ENCODE results near the gene CLECL1. TPM values are rescaled to one million over a fixed set of nuclear protein-coding genes. Genes with fewer than 3 reads are reported as not detected.

The CLECL1 gene
- 1 to 10 TPM; 1.2 to 1.4 TPM for total RNA-seq

DNA sequence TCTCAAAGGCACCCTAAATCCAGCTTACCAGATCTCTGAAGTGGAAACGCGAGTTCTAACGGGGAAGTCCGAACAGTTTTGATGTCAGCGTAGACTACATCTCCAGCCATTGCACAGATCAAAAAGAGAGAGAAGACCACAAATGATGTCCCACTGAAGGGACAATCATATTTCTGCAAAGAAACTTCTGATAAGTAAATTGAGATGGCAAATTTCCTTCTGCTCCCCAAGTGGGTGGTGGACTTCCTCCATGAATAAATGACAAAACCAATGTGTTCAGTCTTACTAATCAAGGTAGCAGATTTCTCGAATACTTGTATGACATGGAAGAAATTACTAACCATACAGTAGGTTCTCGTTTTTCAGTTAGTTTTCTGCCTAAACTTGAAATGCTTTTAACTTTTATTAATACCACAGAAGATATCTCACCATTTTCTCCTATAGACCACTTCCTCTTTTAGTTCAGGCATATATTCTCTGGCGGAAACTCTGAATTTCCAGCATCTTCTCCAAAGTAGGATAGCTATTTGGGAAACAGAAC, at the start of gene CLECL1:
Gene CLECL1, minus strand, starts transcription at position 177 of the 541 bp plus-strand sequence.
- ChIA-PET POLR2A (no interaction called here), CTCF (interaction anchor here (1.0 to 1.4 kb wide), 3 partner anchors 9 to 19 kb away, joined by 3 read pairs; no protein-coding TSS in a partner anchor)
- peaks cover 42% of the 10 kb centered on the region for H3K4me1 Mint-ChIP-seq
- no peak for DNase-seq
- peaks cover 2% of the 10 kb centered on the region for H3K9me3 Mint-ChIP-seq
- no peaks in the 10 kb centered on the region for H3K27me3 Mint-ChIP-seq
- H3K36me3 Mint-ChIP-seq (ENCODE audit: low read depth): peaks cover 13% of the 10 kb centered on the region
- peak within 1 kb of the TSS; percentile 40 for H3K4me3 Mint-ChIP-seq
- peak within 1 kb of the TSS; percentile 60 for H3K27ac Mint-ChIP-seq

DNA sequence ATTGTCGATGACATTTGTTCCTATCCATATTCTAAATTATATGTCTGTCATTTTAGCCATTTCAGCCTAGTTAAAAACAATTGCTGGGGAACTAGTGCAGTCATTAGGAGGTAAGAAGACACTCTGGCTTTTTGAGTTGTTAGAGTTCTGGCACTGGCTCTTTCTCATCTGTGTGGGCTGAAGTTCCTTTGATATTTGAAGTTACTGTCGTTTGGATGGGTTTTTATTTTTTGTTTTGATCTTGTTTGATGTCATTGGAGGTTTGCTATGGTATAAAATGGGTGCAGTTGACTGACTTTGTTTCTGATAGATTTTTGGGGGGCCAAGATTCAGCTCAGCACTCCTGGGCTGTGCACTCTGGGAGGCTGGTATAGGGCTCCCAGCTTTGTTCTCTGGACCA, 48.5 kb upstream of the CLECL1 start:
- ChIA-PET CTCF (interaction anchor here (1.1 to 2.4 kb wide), 3 partner anchors 13 to 38 kb away, joined by 4 to 7 read pairs (median 6); no protein-coding TSS in a partner anchor), POLR2A (no interaction called here)
- no peak for DNase-seq
- Mint-ChIP-seq H3K27ac (no peak overlapping the region), H3K4me3 (no peak overlapping the region), H3K4me1 (peaks cover 50% of the 10 kb centered on the region), H3K9me3 (peaks cover 15% of the 10 kb centered on the region), H3K36me3 (ENCODE audit: low read depth) (peaks cover 34% of the 10 kb centered on the region), H3K27me3 (no peaks in the 10 kb centered on the region)

DNA sequence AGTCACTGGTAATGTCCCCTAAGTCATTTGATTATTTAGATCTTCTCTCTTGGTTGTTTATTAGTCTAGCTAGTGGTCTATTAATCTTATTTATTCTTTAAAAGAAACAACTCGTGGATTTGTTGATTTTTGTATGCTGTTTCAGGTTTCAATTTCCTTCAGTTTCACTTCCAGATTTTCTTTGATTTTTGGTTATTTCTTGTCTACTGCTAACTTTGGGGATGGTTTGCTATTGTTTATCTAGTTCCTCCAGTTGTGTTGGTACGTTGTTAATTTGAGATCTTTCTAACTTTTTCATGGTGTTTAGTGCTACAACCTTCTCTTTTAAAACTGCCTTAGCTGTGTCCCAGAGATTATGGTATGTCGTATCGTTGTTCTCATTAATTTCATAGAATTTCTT, 46.3 kb upstream of the CLECL1 start:
- H3K27me3 Mint-ChIP-seq: no peaks in the 10 kb centered on the region

DNA sequence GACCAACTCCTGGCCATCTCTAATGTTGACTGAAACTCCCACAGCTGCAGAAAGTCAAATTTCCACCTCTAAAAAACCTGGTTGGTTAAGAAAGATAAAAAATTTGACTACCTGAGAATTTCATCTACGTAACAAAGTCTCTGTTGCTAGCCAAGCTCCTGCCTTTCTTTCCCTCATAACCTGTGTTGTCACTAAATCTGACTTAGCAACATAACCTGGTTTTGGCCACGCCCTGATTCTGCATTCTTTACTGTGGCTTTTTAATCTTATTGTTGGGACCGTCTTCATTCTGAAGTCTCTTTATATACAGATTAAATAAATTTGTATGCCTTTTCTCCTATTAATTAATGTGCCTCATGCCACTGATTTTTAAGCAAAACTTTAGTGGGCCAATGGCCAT, 43.9 kb upstream of the CLECL1 start:
- H3K36me3 Mint-ChIP-seq (ENCODE audit: low read depth): peaks cover 38% of the 10 kb centered on the region
- no peaks in the 10 kb centered on the region for H3K27me3 Mint-ChIP-seq
- CTCF ChIA-PET: interaction anchor here (0.9 to 2.4 kb wide), 4 partner anchors 18 to 26 kb away, joined by 3 to 7 read pairs (median 5); no protein-coding TSS in a partner anchor
- peaks cover 22% of the 10 kb centered on the region for H3K9me3 Mint-ChIP-seq
- POLR2A ChIA-PET: no interaction called here
- H3K4me1 Mint-ChIP-seq: peaks cover 85% of the 10 kb centered on the region
- H3K4me3 Mint-ChIP-seq: no peak overlapping the region
- no peak overlapping the region for H3K27ac Mint-ChIP-seq
- DNase-seq: no peak

More for the DNA sequence above, 46.3 kb upstream of the CLECL1 start:
- H3K36me3 Mint-ChIP-seq (ENCODE audit: low read depth): peaks cover 38% of the 10 kb centered on the region
- ChIA-PET CTCF (interaction anchor here (1.1 to 1.4 kb wide), 2 partner anchors 9 to 20 kb away, joined by 3 read pairs; no protein-coding TSS in a partner anchor), POLR2A (no interaction called here)
- peaks cover 15% of the 10 kb centered on the region for H3K9me3 Mint-ChIP-seq
- H3K4me3 Mint-ChIP-seq: no peak overlapping the region
- peaks cover 65% of the 10 kb centered on the region for H3K4me1 Mint-ChIP-seq
- no peak overlapping the region for H3K27ac Mint-ChIP-seq
- DNase-seq: no peak

DNA sequence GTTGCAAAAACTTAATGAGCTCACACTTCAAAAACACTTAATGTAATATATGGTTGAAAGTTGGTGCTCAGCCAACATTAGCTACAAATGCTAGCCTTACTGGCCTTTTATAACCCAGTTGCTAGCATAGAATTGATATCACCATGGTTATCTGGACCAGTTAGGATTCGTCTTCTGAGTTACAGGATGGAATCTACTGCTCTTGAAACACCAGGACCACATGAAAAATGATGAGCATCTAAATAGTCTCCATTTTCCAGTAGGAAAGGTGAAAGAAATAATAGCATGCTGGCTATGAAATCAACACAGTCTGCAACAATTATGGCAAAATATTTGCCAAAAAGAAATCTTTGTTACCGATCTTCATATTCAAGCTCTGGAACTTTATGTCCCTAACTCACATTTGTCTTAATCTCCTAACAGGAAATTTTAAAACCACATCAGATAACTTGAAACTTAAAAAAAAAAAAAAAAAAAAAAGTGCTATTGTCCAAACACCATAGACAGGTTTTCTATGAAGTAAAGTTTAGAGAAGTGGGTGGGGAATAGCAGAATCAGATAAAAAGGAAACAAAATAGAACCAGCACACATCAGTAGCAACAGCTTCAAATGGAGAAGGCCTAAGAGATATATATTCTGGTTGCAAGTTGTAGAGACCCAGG, 40.5 kb upstream of the CLECL1 start:
- H3K27ac Mint-ChIP-seq: peak overlapping the region; percentile 59
- H3K27me3 Mint-ChIP-seq: no peaks in the 10 kb centered on the region
- H3K4me1 Mint-ChIP-seq: peaks cover 86% of the 10 kb centered on the region
- POLR2A ChIA-PET: interaction anchor here (1.1 kb wide), 1 partner anchor 13 kb away, joined by 5 read pairs; the partner anchor contains the start of gene CD69
- DNase-seq: no peak
- peak overlapping the region; percentile 35 for H3K4me3 Mint-ChIP-seq
- H3K36me3 Mint-ChIP-seq (ENCODE audit: low read depth): peaks cover 23% of the 10 kb centered on the region
- peaks cover 13% of the 10 kb centered on the region for H3K9me3 Mint-ChIP-seq
- CTCF ChIA-PET: interaction anchor here (0.6 to 1.3 kb wide), 6 partner anchors 12 to 25 kb away, joined by 3 to 4 read pairs (median 3); partner anchors contain the start of gene CD69

DNA sequence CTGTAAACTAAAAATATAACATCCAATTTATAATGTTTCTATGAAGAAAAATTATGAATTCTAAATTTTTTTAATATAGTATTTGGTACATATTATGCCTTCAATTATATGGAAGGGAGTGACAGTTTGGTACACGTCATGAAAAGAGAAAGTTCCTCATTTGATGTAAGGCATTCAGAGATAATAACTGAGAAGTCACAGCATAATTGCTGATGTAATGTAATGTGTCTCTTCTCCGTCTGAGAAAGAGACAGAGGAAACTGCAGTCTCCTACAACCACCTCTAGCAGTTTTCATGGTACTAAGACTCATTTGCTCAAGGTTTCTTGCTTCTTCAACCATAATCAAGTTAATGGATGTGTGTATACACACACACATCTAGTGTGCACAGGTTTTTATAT, 30.1 kb upstream of the CLECL1 start:
- Mint-ChIP-seq H3K4me1 (peaks cover 56% of the 10 kb centered on the region), H3K27me3 (no peaks in the 10 kb centered on the region), H3K36me3 (ENCODE audit: low read depth) (peaks cover 21% of the 10 kb centered on the region), H3K4me3 (no peak overlapping the region), H3K27ac (no peak overlapping the region), H3K9me3 (peaks cover 7% of the 10 kb centered on the region)
- ChIA-PET POLR2A (interaction anchor here (10.8 kb wide), 1 partner anchor 33 kb away, joined by 125 read pairs; no protein-coding TSS in a partner anchor), CTCF (interaction anchor here (1.1 to 6.3 kb wide), 3 partner anchors 9 to 19 kb away, joined by 3 to 48 read pairs (median 3); no protein-coding TSS in a partner anchor)
- DNase-seq: no peak

DNA sequence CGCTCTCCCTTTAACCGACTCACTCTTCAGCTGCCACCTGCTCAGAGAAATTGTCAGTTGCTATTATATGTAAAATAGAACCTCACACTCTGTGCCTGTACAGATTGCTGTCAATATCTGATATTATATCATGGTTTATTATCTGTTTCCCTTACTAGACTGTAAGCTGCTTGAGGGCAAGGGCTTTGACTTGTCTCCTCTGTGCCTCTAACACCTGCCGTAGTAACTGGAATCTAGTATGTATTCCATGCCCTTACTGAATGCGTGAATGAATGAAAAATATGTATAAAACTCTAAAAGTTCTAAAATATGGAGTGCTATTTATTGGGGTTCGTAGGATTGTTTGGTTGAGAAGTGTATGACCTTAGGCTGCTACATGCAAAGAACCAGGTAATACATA, 29.5 kb upstream of the CLECL1 start:
- ChIA-PET POLR2A (interaction anchor here (10.8 kb wide), 1 partner anchor 34 kb away, joined by 125 read pairs; no protein-coding TSS in a partner anchor), CTCF (interaction anchor here (1.1 to 6.3 kb wide), 4 partner anchors 9 to 35 kb away, joined by 3 to 48 read pairs (median 6); no protein-coding TSS in a partner anchor)
- Mint-ChIP-seq H3K4me3 (peak overlapping the region; percentile 99), H3K27me3 (no peaks in the 10 kb centered on the region), H3K36me3 (ENCODE audit: low read depth) (peaks cover 27% of the 10 kb centered on the region), H3K9me3 (peaks cover 7% of the 10 kb centered on the region), H3K4me1 (peaks cover 51% of the 10 kb centered on the region), H3K27ac (peak overlapping the region; percentile 97)
- DNase-seq: no peak

DNA sequence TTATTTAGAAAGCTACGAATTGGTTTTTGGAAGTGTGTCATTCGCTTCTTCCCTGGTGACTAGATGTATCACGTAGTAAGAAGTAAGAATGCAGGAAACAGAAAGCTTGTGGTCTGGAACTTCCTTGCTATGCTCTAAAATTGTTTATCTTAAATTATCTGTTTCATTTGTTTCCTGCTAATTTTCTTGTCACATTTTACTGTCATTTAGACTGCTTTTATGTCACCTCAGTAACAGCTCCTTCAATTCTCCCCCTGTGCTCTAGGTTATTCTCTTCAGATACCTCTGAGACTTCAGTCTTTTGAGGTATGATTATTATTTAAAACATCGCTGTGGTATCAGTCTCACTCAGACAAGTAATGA, 28.5 kb upstream of the CLECL1 start:
- peak; percentile 42 for DNase-seq
- ChIA-PET POLR2A (interaction anchor here (0.9 to 10.8 kb wide), 7 partner anchors 35 to 114 kb away, joined by 3 to 125 read pairs (median 7); partner anchors contain the start of gene CLEC2D), CTCF (interaction anchor here (0.7 to 6.3 kb wide), 9 partner anchors 10 to 165 kb away, joined by 3 to 48 read pairs (median 4); no protein-coding TSS in a partner anchor)
- Mint-ChIP-seq H3K27me3 (no peaks in the 10 kb centered on the region), H3K36me3 (ENCODE audit: low read depth) (peaks cover 36% of the 10 kb centered on the region), H3K9me3 (peaks cover 7% of the 10 kb centered on the region), H3K4me3 (peak overlapping the region; percentile 99), H3K4me1 (peaks cover 48% of the 10 kb centered on the region), H3K27ac (peak overlapping the region; percentile 97)

DNA sequence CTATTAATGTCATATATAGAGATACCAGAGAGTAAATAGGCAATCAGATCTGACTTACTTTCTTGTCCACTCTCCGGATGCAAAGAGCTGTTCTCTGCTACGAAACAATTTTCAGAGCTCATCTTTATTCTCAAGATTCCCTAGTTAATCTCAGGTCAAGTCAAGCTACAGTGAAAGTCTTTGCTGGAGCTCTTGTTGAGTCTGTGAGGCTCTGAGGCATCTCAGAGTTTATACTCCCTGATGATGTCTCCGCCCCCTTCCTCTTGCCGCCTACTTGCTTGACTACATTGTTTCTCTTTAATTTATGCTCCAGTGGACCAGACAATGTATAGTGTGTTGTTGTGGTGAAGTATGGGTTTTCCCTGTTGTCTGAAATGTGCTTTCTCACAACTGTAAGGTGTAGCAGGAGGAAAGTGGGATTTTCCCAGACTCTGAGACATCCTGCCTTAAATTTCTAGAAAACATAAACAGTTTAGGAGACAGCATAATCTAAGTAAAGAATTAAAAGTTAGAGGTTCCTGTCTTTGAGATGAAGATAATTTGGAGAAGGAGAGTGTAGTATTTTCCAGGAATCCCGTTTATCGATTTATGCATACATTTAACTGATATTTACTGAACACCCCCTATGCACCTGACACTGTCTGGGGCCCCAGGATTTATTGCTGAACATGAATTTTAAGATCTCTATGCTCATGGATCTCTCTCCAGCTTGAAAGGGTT, 28.0 kb upstream of the CLECL1 start, which contains the start of gene CD69:
Gene CD69, minus strand, starts transcription at position 203 of the 720 bp plus-strand sequence. Its CDS starts 81 bp downstream, at position 122.
- H3K36me3 Mint-ChIP-seq (ENCODE audit: low read depth): peaks cover 41% of the 10 kb centered on the region
- CTCF ChIA-PET: interaction anchor here (0.7 to 6.3 kb wide), 13 partner anchors 10 to 165 kb away, joined by 3 to 48 read pairs (median 4); no protein-coding TSS in a partner anchor
- POLR2A ChIA-PET: interaction anchor here (0.5 to 10.8 kb wide), 17 partner anchors 9 to 113 kb away, joined by 3 to 125 read pairs (median 5); partner anchors contain the start of genes CLEC2B and CLEC2D

DNA sequence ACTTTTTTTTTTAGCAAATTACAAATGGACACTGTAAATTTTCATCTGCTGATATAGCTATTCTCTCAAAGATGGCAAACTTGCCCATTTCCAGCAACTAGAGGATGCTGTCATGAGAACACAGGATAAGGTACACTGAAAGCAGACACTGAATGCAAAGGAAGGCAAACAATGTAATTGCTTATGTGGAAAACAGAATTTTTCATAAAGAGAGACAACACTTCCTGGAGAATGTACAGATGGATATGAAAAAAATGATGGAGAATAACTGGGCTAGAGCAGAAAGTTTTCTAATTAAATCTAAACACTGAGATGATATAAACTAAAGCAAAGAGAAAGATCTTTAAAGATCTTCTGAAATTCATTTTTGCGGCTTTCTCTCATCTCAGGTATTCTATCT, 27.2 kb upstream of the CLECL1 start:
- Mint-ChIP-seq H3K4me3 (peak overlapping the region; percentile 99), H3K9me3 (peaks cover 7% of the 10 kb centered on the region), H3K27ac (peak overlapping the region; percentile 97), H3K4me1 (peaks cover 50% of the 10 kb centered on the region), H3K27me3 (no peaks in the 10 kb centered on the region), H3K36me3 (ENCODE audit: low read depth) (peaks cover 48% of the 10 kb centered on the region)
- DNase-seq: no peak
- ChIA-PET POLR2A (interaction anchor here (0.5 to 10.8 kb wide), 14 partner anchors 8 to 112 kb away, joined by 3 to 125 read pairs (median 6); partner anchors contain the start of genes CLEC2B and CLEC2D), CTCF (interaction anchor here (0.7 to 6.3 kb wide), 10 partner anchors 11 to 147 kb away, joined by 3 to 48 read pairs (median 4); no protein-coding TSS in a partner anchor)

More for the DNA sequence above, 28.0 kb upstream of the CLECL1 start, which contains the start of gene CD69:
- peak; percentile 91 for DNase-seq
- Mint-ChIP-seq H3K4me3 (peak within 1 kb of the TSS; percentile 99), H3K4me1 (peaks cover 51% of the 10 kb centered on the region), H3K27me3 (no peaks in the 10 kb centered on the region), H3K9me3 (peaks cover 7% of the 10 kb centered on the region), H3K27ac (peak within 1 kb of the TSS; percentile 97)

DNA sequence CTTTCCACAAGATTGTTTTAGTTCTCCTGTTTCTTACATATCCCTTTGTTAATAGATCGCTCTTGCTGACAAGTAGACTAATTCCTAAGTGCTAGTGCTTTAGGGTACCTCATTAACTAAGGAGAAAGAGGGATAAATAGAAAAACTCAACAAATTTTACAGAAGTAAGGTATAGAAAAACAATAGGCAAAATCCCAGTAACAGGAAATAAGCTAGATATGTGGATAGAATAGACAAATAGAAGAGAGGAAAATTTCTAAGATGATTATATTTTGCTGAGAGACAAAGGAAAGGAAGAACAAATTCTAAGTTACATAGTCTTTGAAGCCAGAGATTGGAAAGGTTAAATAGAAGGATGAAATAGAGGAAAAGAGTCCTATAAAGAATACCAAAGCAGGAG, 26.8 kb upstream of the CLECL1 start:
- ChIA-PET CTCF (interaction anchor here (0.8 to 6.3 kb wide), 3 partner anchors 11 to 38 kb away, joined by 3 to 48 read pairs (median 18); no protein-coding TSS in a partner anchor), POLR2A (interaction anchor here (0.7 to 10.8 kb wide), 6 partner anchors 21 to 112 kb away, joined by 3 to 125 read pairs (median 14); partner anchors contain the start of genes CLEC2B and CLEC2D)
- Mint-ChIP-seq H3K27ac (peak overlapping the region; percentile 97), H3K4me3 (peak overlapping the region; percentile 99), H3K9me3 (peaks cover 7% of the 10 kb centered on the region), H3K4me1 (peaks cover 50% of the 10 kb centered on the region), H3K27me3 (no peaks in the 10 kb centered on the region), H3K36me3 (ENCODE audit: low read depth) (peaks cover 52% of the 10 kb centered on the region)
- DNase-seq: no peak
